Heart left ventricle (tissue), 13 donors: ENCODE measurements around the gene COBL.

Experiments
- CTCF ChIP-seq, 12 donors: fragments of 200-600 bp; sonication (generic) in 4 of 12; IDR thresholded peaks; one replicate each; pipeline versions ENCODE4 v1.5.0 to v1.8.0; 2018 to 2022; ENCODE audit warnings: antibody characterized with exemption in 12 of 12, mild to moderate bottlenecking in 5 of 12
- POLR2A ChIP-seq, 2 donors: fragments of 450-650 bp; IDR thresholded peaks; one replicate each; pipeline ENCODE4 v1.6.1; 2017; ENCODE audit warnings: antibody characterized with exemption in 2 of 2, mild to moderate bottlenecking in 2 of 2, moderate library complexity in 2 of 2
- donor health status: ischemic (EF 13 %, LVEDD 7.1; RV severe dilation, severe dysfunction).
- donor health status: DM: no; HTN: yes; CAD: no.
- donor health status: DM: no; HTN: no; CAD: no.
- donor health status: ischemic (EF 25% LVEDD 6.9; RV normal size, moderate dysfunction).
- donor health status: ischemic (EF 25% LVEDD 5.7; RV mildly dilated, moderate dysfunction).
- donor health status: ischemic (EF 35%, LVEDD 5.7; RV mildly dilated, moderate dysfunction).
- donor health status: nonischemic (EF 11% LVEDD 7.7; RV severe dilation, severe dysfunction).
- donor health status: DM: yes; HTN: yes; CAD: no.
- donor health status: PGD.
- donor health status: ischemic (EF 29% LVEDD 5.4; RV normal size, mild dysfunction).
- donor health status: nonischemic (EF 23%, LVEDD 6.1; RV moderate dilation, normal function).

GRCh38 chr7:51013861-51014511 is 302.6 kb downstream of the COBL start:
- no peak for TF ChIP-seq CTCF (IDR thresholded peaks at IDR 0.05)
- TF ChIP-seq POLR2A (IDR thresholded peaks at IDR 0.05), result no peak
